ENCODE measurements around the gene HS1BP3. TPM values are rescaled to one million over a fixed set of nuclear protein-coding genes. Genes with fewer than 3 reads are reported as not detected.
A peak's percentile ranks its signal among the peaks of the same experiment; 100 is the strongest.

Gene HS1BP3
- total and polyA plus RNA-seq, 2 of the 13 experiments (the other 11 are each of a cell fraction or from before 2014, with no cell fraction given), result 15.2 to 22.0 TPM

DNA sequence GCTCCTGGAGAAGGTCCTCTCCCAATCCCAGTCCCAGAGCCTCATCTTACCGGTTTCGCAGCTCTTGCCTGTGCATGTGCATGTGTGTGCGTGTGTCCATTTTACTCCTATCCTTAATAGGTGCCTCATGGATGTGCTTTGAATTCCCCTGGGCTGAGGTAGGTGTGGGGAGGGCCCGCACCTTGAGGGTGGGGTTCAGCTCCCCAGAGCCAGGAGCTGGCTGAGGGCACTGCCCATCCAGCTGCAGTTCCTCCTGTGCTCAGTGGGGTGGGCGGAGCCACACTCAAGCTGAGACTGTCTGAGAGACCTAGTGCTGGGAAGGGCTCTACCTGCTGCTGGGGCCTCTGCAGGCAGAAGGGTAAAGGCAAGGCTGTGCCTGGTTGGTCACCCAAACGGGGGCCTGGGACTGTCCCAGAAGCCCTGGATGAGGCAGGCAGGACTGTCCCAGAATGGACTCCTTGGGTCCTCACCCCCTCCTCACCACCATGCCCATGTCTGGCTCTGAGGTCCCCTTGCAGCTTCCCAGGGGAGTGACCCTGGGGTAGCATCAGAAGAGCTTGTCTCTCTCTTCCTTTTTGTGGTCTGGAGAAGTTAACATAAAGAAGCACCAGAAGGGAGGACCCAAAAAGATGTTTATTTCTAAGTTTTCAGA is 24.9 kb upstream of the HS1BP3 start (continued):
- TF ChIP-seq, protein P1, sequence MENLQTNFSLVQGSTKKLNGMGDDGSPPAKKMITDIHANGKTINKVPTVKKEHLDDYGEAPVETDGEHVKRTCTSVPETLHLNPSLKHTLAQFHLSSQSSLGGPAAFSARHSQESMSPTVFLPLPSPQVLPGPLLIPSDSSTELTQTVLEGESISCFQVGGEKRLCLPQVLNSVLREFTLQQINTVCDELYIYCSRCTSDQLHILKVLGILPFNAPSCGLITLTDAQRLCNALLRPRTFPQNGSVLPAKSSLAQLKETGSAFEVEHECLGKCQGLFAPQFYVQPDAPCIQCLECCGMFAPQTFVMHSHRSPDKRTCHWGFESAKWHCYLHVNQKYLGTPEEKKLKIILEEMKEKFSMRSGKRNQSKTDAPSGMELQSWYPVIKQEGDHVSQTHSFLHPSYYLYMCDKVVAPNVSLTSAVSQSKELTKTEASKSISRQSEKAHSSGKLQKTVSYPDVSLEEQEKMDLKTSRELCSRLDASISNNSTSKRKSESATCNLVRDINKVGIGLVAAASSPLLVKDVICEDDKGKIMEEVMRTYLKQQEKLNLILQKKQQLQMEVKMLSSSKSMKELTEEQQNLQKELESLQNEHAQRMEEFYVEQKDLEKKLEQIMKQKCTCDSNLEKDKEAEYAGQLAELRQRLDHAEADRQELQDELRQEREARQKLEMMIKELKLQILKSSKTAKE (CRISPR knock-in tag; IDR thresholded peaks at IDR 0.05; ENCODE audit: borderline replicate concordance), result no peak
- TF ChIP-seq RBM22 (optimal IDR thresholded peaks at IDR 0.05; ENCODE audit: low read length) (peak; percentile 74), TGIF2 (CRISPR knock-in tag; IDR thresholded peaks at IDR 0.05) (no peak), MIER2 (CRISPR knock-in tag; IDR thresholded peaks at IDR 0.05) (no peak), ZNF430 (CRISPR knock-in tag; IDR thresholded peaks at IDR 0.05) (0 out of 2 replicates have a peak, but pooled peaks have one; percentile 43), ZNF331 (CRISPR knock-in tag; IDR thresholded peaks at IDR 0.05) (no peak), POLR2A (IDR thresholded peaks at IDR 0.05; ENCODE audit: insufficient read depth in 1 of 2, low read depth in 2 of 2, low read length in 2 of 2) (0 out of 4 replicates have a peak, but pooled peaks of 1 of the 2 experiments have one; percentile 19), ZNF510 (CRISPR knock-in tag; IDR thresholded peaks at IDR 0.05; ENCODE audit: low read depth) (no peak), CENPX (CRISPR knock-in tag; IDR thresholded peaks at IDR 0.05) (no peak), LCORL (IDR thresholded peaks at IDR 0.05) (no peak), LCORL (CRISPR knock-in tag; IDR thresholded peaks at IDR 0.05) (no peak; the same call in 1 of the 2 replicates), SOX13 (IDR thresholded peaks at IDR 0.05) (no peak), SOX13 (CRISPR knock-in tag; conservative IDR thresholded peaks at IDR 0.05 in 1 of 2, IDR thresholded peaks at IDR 0.05 in 1 of 2) (0 out of 4 replicates have a peak, but pooled peaks of 1 of the 2 experiments have one; percentile 31), POLR2AphosphoS5 (IDR thresholded peaks at IDR 0.05; ENCODE audit: low read depth, low read length) (no peak; the same call in none of the 2 replicates)
- TF ChIP-seq, protein P2, sequence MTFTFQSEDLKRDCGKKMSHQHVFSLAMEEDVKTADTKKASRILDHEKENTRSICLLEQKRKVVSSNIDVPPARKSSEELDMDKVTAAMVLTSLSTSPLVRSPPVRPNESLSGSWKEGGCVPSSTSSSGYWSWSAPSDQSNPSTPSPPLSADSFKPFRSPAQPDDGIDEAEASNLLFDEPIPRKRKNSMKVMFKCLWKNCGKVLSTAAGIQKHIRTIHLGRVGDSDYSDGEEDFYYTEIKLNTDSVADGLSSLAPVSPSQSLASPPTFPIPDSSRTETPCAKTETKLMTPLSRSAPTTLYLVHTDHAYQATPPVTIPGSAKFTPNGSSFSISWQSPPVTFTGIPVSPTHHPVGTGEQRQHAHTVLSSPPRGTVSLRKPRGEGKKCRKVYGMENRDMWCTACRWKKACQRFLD (CRISPR knock-in tag; IDR thresholded peaks at IDR 0.05; ENCODE audit: borderline replicate concordance), result no peak
- TF ChIP-seq, protein P3, sequence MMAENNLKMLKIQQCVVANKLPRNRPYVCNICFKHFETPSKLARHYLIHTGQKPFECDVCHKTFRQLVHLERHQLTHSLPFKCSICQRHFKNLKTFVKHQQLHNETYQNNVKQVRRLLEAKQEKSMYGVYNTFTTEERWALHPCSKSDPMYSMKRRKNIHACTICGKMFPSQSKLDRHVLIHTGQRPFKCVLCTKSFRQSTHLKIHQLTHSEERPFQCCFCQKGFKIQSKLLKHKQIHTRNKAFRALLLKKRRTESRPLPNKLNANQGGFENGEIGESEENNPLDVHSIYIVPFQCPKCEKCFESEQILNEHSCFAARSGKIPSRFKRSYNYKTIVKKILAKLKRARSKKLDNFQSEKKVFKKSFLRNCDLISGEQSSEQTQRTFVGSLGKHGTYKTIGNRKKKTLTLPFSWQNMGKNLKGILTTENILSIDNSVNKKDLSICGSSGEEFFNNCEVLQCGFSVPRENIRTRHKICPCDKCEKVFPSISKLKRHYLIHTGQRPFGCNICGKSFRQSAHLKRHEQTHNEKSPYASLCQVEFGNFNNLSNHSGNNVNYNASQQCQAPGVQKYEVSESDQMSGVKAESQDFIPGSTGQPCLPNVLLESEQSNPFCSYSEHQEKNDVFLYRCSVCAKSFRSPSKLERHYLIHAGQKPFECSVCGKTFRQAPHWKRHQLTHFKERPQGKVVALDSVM (CRISPR knock-in tag; IDR thresholded peaks at IDR 0.05), result no peak
- TF ChIP-seq, protein P4, sequence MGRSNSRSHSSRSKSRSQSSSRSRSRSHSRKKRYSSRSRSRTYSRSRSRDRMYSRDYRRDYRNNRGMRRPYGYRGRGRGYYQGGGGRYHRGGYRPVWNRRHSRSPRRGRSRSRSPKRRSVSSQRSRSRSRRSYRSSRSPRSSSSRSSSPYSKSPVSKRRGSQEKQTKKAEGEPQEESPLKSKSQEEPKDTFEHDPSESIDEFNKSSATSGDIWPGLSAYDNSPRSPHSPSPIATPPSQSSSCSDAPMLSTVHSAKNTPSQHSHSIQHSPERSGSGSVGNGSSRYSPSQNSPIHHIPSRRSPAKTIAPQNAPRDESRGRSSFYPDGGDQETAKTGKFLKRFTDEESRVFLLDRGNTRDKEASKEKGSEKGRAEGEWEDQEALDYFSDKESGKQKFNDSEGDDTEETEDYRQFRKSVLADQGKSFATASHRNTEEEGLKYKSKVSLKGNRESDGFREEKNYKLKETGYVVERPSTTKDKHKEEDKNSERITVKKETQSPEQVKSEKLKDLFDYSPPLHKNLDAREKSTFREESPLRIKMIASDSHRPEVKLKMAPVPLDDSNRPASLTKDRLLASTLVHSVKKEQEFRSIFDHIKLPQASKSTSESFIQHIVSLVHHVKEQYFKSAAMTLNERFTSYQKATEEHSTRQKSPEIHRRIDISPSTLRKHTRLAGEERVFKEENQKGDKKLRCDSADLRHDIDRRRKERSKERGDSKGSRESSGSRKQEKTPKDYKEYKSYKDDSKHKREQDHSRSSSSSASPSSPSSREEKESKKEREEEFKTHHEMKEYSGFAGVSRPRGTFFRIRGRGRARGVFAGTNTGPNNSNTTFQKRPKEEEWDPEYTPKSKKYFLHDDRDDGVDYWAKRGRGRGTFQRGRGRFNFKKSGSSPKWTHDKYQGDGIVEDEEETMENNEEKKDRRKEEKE (IDR thresholded peaks at IDR 0.05), result no peak
- TF ChIP-seq, protein P5, sequence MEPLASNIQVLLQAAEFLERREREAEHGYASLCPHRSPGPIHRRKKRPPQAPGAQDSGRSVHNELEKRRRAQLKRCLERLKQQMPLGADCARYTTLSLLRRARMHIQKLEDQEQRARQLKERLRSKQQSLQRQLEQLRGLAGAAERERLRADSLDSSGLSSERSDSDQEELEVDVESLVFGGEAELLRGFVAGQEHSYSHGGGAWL (CRISPR knock-in tag; IDR thresholded peaks at IDR 0.05), result peak; percentile 26; the same call in 1 of the 2 replicates
- TF ChIP-seq, protein P6, sequence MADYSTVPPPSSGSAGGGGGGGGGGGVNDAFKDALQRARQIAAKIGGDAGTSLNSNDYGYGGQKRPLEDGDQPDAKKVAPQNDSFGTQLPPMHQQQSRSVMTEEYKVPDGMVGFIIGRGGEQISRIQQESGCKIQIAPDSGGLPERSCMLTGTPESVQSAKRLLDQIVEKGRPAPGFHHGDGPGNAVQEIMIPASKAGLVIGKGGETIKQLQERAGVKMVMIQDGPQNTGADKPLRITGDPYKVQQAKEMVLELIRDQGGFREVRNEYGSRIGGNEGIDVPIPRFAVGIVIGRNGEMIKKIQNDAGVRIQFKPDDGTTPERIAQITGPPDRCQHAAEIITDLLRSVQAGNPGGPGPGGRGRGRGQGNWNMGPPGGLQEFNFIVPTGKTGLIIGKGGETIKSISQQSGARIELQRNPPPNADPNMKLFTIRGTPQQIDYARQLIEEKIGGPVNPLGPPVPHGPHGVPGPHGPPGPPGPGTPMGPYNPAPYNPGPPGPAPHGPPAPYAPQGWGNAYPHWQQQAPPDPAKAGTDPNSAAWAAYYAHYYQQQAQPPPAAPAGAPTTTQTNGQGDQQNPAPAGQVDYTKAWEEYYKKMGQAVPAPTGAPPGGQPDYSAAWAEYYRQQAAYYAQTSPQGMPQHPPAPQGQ (CRISPR knock-in tag; IDR thresholded peaks at IDR 0.05; ENCODE audit: borderline replicate concordance), result no peak

Data from HepG2 (cell line).